ENCODE data around the gene CPT1A. TPM values are rescaled to one million over a fixed set of nuclear protein-coding genes. Genes with fewer than 3 reads are reported as not detected.

The CPT1A gene
- total and polyA plus RNA-seq, 10 of the 15 experiments (the other 5 are each of a cell fraction or from before 2014, with no cell fraction given), result 1.1 to 17.5 (median 6.0) TPM

DNA sequence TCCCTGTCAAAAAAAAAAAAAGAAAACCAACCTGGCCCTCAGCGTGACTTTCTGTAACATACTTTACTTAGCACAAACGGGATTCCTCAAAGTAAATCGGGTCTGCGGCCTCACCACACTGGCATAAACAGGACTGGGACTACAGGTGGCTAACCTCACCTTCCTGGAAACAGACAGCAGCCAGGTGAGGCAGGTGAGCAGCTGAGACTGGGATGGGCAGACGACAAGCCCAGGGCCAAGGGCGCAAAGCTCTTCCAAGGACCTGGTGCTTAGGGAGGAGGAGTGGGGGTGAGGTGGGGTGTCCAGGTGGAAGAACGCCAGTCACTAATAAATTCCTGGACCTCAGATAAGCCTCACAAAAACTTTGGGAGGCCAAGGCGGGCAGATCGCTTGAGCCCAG is 15.0 kb downstream of the CPT1A start (continued):
- TF ChIP-seq EGR1 (IDR thresholded peaks at IDR 0.05; ENCODE audit: borderline replicate concordance in 1 of 2, low read depth in 2 of 2, low read length in 2 of 2), result no peak
- no peak for TF ChIP-seq CHD1 (IDR thresholded peaks at IDR 0.05; ENCODE audit: low read depth, low read length)
- TF ChIP-seq PAX8 (IDR thresholded peaks at IDR 0.05), result no peak
- TF ChIP-seq, protein P1, sequence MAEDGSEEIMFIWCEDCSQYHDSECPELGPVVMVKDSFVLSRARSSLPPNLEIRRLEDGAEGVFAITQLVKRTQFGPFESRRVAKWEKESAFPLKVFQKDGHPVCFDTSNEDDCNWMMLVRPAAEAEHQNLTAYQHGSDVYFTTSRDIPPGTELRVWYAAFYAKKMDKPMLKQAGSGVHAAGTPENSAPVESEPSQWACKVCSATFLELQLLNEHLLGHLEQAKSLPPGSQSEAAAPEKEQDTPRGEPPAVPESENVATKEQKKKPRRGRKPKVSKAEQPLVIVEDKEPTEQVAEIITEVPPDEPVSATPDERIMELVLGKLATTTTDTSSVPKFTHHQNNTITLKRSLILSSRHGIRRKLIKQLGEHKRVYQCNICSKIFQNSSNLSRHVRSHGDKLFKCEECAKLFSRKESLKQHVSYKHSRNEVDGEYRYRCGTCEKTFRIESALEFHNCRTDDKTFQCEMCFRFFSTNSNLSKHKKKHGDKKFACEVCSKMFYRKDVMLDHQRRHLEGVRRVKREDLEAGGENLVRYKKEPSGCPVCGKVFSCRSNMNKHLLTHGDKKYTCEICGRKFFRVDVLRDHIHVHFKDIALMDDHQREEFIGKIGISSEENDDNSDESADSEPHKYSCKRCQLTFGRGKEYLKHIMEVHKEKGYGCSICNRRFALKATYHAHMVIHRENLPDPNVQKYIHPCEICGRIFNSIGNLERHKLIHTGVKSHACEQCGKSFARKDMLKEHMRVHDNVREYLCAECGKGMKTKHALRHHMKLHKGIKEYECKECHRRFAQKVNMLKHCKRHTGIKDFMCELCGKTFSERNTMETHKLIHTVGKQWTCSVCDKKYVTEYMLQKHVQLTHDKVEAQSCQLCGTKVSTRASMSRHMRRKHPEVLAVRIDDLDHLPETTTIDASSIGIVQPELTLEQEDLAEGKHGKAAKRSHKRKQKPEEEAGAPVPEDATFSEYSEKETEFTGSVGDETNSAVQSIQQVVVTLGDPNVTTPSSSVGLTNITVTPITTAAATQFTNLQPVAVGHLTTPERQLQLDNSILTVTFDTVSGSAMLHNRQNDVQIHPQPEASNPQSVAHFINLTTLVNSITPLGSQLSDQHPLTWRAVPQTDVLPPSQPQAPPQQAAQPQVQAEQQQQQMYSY (CRISPR knock-in tag; IDR thresholded peaks at IDR 0.05), result no peak
- TF ChIP-seq TBL1XR1 (IDR thresholded peaks at IDR 0.05; ENCODE audit: low read depth, low read length), result no peak
- no peak for TF ChIP-seq BRCA1 (IDR thresholded peaks at IDR 0.05; ENCODE audit: low read depth, low read length)
- TF ChIP-seq SUPT20H (IDR thresholded peaks at IDR 0.05; ENCODE audit: borderline replicate concordance, control insufficient read depth, low read depth, low read length), result no peak

DNA sequence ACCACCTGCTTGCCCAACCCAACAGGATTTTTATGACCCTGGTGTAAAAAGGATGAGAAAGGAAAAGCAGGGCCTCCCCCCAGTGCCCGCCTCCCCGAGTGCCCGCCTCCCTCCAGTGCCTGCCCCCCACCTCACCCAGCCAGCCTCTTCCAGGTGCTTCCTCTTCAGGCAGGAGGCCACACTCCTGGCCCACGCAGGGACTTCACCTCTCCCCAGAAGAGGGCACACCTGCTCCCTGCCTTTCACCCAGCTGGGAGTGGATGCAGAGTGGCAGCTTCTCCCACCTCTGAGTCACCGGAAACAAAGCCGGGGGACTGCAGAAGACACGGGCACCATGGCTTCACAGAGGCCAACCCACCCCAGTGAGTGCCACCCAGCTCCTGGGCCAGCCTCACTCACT is 16.1 kb downstream of the CPT1A start:
- CTCF ChIA-PET, result interaction anchor here (1.0 kb wide), 1 partner anchor 264 kb away, joined by 3 read pairs; no protein-coding TSS in a partner anchor
- peaks cover 3% of the 10 kb centered on the region; the same call in 1 of the 2 replicates for H3K79me2 ChIP-seq (ENCODE audit: control insufficient read depth, insufficient read depth, low read length)
- no peaks in the 10 kb centered on the region for H3K9me3 ChIP-seq (replicated peaks; ENCODE audit: control insufficient read depth, insufficient read depth, low read length)
- FAIRE-seq (no peak), ATAC-seq (peak; percentile 75), DNase-seq (ENCODE audit: low read depth, low spot score) (no peak)
- POLR2A ChIA-PET, result interaction anchor here (0.5 to 0.6 kb wide), 2 partner anchors 158 to 332 kb away, joined by 4 read pairs; no protein-coding TSS in a partner anchor
- no peaks in the 10 kb centered on the region for H4K20me1 ChIP-seq (ENCODE audit: control insufficient read depth, insufficient read depth)
- intact Hi-C loops (cut with micrococcal nuclease; ENCODE audit: unreplicated experiment) (no loop called here), in situ Hi-C loops (cut with MboI) (no loop called here)
- WGBS (ENCODE audit: insufficient coverage, insufficient replicate concordance, low lambda C conversion rate, missing lambda C conversion rate), result 30% methylated on average over 4 of the region's 7 CpGs
- SMC1A ChIA-PET (ENCODE audit: uncharacterized antibody, unreplicated experiment), result no interaction called here
- peak overlapping the region; percentile 24 for H2AFZ ChIP-seq (ENCODE audit: control insufficient read depth, low read depth, low read length)
- no peaks in the 10 kb centered on the region for H3K36me3 ChIP-seq (ENCODE audit: control insufficient read depth in 2 of 2, insufficient read depth in 2 of 2, low read length in 1 of 2)
- peaks cover 17% of the 10 kb centered on the region for H3K4me1 ChIP-seq (ENCODE audit: control insufficient read depth, insufficient read depth, low read length)
- BruUV-seq (replicated peaks), result no TSS peak
- no peak overlapping the region for H3K27ac ChIP-seq (ENCODE audit: control insufficient read depth, insufficient read depth)
- H3K27me3 ChIP-seq (replicated peaks in 1 of 2; ENCODE audit: control insufficient read depth in 2 of 2, insufficient read depth in 2 of 2, low read length in 1 of 2), result no peaks in the 10 kb centered on the region
- RAD21 ChIA-PET (ENCODE audit: unreplicated experiment), result no interaction called here
- no peak overlapping the region for H3K9ac ChIP-seq (ENCODE audit: control insufficient read depth, insufficient read depth, low read length)
- peak overlapping the region; percentile 25; the same call in 1 of the 2 replicates for H3K4me2 ChIP-seq (ENCODE audit: control insufficient read depth, insufficient read depth)
- no peak overlapping the region for H3K4me3 ChIP-seq
- TF ChIP-seq TARDBP (IDR thresholded peaks at IDR 0.05; ENCODE audit: borderline replicate concordance), result no peak
- peak; percentile 21; the same call in 1 of the 2 replicates for TF ChIP-seq EED (IDR thresholded peaks at IDR 0.05; ENCODE audit: low read depth)
- 0 out of 2 replicates have a peak, but pooled peaks have one; percentile 23 for TF ChIP-seq RAD21 (IDR thresholded peaks at IDR 0.05; ENCODE audit: insufficient read depth, low read depth, low read length)
- TF ChIP-seq TCF3 (IDR thresholded peaks at IDR 0.05; ENCODE audit: borderline replicate concordance, insufficient read depth, low read depth, low read length), result peak; percentile 51; the same call in 1 of the 2 replicates
- peak; percentile 81 for TF ChIP-seq TCF12 (IDR thresholded peaks at IDR 0.05; ENCODE audit: low read depth, low read length)
- TF ChIP-seq, protein P2, sequence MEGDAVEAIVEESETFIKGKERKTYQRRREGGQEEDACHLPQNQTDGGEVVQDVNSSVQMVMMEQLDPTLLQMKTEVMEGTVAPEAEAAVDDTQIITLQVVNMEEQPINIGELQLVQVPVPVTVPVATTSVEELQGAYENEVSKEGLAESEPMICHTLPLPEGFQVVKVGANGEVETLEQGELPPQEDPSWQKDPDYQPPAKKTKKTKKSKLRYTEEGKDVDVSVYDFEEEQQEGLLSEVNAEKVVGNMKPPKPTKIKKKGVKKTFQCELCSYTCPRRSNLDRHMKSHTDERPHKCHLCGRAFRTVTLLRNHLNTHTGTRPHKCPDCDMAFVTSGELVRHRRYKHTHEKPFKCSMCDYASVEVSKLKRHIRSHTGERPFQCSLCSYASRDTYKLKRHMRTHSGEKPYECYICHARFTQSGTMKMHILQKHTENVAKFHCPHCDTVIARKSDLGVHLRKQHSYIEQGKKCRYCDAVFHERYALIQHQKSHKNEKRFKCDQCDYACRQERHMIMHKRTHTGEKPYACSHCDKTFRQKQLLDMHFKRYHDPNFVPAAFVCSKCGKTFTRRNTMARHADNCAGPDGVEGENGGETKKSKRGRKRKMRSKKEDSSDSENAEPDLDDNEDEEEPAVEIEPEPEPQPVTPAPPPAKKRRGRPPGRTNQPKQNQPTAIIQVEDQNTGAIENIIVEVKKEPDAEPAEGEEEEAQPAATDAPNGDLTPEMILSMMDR (IDR thresholded peaks at IDR 0.05 in 2 of 3, conservative IDR thresholded peaks at IDR 0.05 in 1 of 3; ENCODE audit: control insufficient read depth in 2 of 3, extremely low read depth in 1 of 3, insufficient read depth in 1 of 3, low read depth in 3 of 3, low read length in 3 of 3), result peak in 2 of 3 experiments; percentile 12 to 33; a peak in 2 of 6 replicates
- TF ChIP-seq, protein P3, sequence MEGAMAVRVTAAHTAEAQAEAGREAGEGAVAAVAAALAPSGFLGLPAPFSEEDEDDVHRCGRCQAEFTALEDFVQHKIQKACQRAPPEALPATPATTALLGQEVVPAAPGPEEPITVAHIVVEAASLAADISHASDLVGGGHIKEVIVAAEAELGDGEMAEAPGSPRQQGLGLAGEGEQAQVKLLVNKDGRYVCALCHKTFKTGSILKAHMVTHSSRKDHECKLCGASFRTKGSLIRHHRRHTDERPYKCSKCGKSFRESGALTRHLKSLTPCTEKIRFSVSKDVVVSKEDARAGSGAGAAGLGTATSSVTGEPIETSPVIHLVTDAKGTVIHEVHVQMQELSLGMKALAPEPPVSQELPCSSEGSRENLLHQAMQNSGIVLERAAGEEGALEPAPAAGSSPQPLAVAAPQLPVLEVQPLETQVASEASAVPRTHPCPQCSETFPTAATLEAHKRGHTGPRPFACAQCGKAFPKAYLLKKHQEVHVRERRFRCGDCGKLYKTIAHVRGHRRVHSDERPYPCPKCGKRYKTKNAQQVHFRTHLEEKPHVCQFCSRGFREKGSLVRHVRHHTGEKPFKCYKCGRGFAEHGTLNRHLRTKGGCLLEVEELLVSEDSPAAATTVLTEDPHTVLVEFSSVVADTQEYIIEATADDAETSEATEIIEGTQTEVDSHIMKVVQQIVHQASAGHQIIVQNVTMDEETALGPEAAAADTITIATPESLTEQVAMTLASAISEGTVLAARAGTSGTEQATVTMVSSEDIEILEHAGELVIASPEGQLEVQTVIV (IDR thresholded peaks at IDR 0.05; ENCODE audit: borderline replicate concordance, partially characterized antibody), result no peak
